Hepatocyte (in vitro differentiated cells): ENCODE results near the gene PPIH. TPM values are rescaled to one million over a fixed set of nuclear protein-coding genes. Genes with fewer than 3 reads are reported as not detected.
A peak's percentile ranks its signal among the peaks of the same experiment; 100 is the strongest.

Experiments
- DNase-seq: peaks from one replicate; pipeline ENCODE4 v3.0.0-alpha.2; 2016; ENCODE audit warnings: low spot score
- H2AFZ ChIP-seq: fragments of 200-600 bp; sonication (generic); 2 replicates; pipeline ENCODE4 v1.6.0; 2016; ENCODE audit warnings: antibody characterized with exemption, mild to moderate bottlenecking
- H3K27ac ChIP-seq: fragments of 200-600 bp; sonication (generic); 2 replicates; pipeline ENCODE4 v1.5.1; 2016; ENCODE audit warnings: mild to moderate bottlenecking
- H3K27me3 ChIP-seq: fragments of 200-600 bp; sonication (generic); 2 replicates; pipeline ENCODE4 v1.6.1; 2016
- H3K36me3 ChIP-seq: fragments of 200-600 bp; sonication (generic); replicated peaks from 2 replicates; pipeline ENCODE4 v1.5.1; 2016; ENCODE audit warnings: low read depth; ENCODE audit not compliant: insufficient read depth
- H3K4me1 ChIP-seq: fragments of 200-600 bp; sonication (generic); 2 replicates; pipeline ENCODE4 v1.5.1; 2016; ENCODE audit warnings: mild to moderate bottlenecking, moderate library complexity; ENCODE audit not compliant: insufficient read depth
- H3K4me2 ChIP-seq: fragments of 200-600 bp; sonication (generic); 2 replicates; pipeline ENCODE4 v1.6.0; 2016
- H3K4me3 ChIP-seq: fragments of 200-600 bp; sonication (generic); 2 replicates; pipeline ENCODE4 v1.5.1; 2016; ENCODE audit warnings: mild to moderate bottlenecking
- H3K79me2 ChIP-seq: fragments of 200-600 bp; sonication (generic); 2 replicates; pipeline ENCODE4 v1.6.0; 2017; ENCODE audit warnings: mild to moderate bottlenecking
- H3K9me2 ChIP-seq: fragments of 200-600 bp; sonication (generic); replicated peaks from 2 replicates; pipeline ENCODE4 v1.6.0; 2017; ENCODE audit warnings: mild to moderate bottlenecking; ENCODE audit not compliant: insufficient read depth
- H3K9me3 ChIP-seq: fragments of 200-600 bp; sonication (generic); 2 replicates; pipeline ENCODE4 v1.5.1; 2016; ENCODE audit warnings: low read depth, mild to moderate bottlenecking
- H4K20me1 ChIP-seq: fragments of 200-600 bp; sonication (generic); 2 replicates; pipeline ENCODE4 v1.6.0; 2016; ENCODE audit warnings: mild to moderate bottlenecking; ENCODE audit not compliant: insufficient read depth, poor library complexity, severe bottlenecking
- EZH2 ChIP-seq: fragments of 200-600 bp; sonication (generic); IDR thresholded peaks from 2 replicates; pipeline ENCODE4 v1.6.1; 2016; ENCODE audit warnings: antibody characterized with exemption, mild to moderate bottlenecking, borderline replicate concordance
- EZH2phosphoT487 ChIP-seq: fragments of 200-600 bp; sonication (generic); IDR thresholded peaks from one replicate; pipeline ENCODE4 v1.6.1; 2018; ENCODE audit warnings: antibody characterized with exemption, mild to moderate bottlenecking, low read depth, moderate library complexity; ENCODE audit not compliant: unreplicated experiment, severe bottlenecking
- WGBS: methylation state at CpG from one replicate; pipeline ENCODE4 v1.1.6; 2016; ENCODE audit warnings: low lambda C conversion rate; ENCODE audit errors: missing lambda C conversion rate; 5-methylcytosine and 5-hydroxymethylcytosine counted together
- polyA plus RNA-seq: library from polyadenylated mRNA; unstranded; fragments of >200 nt; fragmentation: Nextera tagmentation; extraction: Ambion mirVana; gene quantifications from 2 replicates; pipeline ENCODE4 v1.2.1, GENCODE V29; 2016
- total RNA-seq: library from RNA; depleted of rRNA; stranded (reverse); fragments of >200 nt; gene quantifications from 2 replicates; pipeline ENCODE4 v1.2.3, GENCODE V29; 2014
- TF ChIP-seq, protein P1 (sequence below): fragments of 200-600 bp; sonication (generic); IDR thresholded peaks from 2 replicates; pipeline ENCODE4 v1.5.1; 2016; ENCODE audit warnings: antibody characterized with exemption, mild to moderate bottlenecking; ENCODE audit not compliant: poor library complexity

Gene PPIH
- total and polyA plus RNA-seq, 2 experiments from 2014 or later = 26.1 to 35.6 TPM

GRCh38 chr1:42657201-42657600, 1.0 kb upstream of the PPIH start:
- H3K4me3 ChIP-seq = peak overlapping the region; percentile 3
- no peaks in the 10 kb centered on the region for H4K20me1 ChIP-seq
- no peaks in the 10 kb centered on the region for H3K36me3 ChIP-seq
- peak overlapping the region; percentile 94 for H3K4me2 ChIP-seq
- peak overlapping the region; percentile 75 for H2AFZ ChIP-seq
- peak overlapping the region; percentile 84 for H3K27ac ChIP-seq
- H3K79me2 ChIP-seq = peaks cover 28% of the 10 kb centered on the region
- TF ChIP-seq, protein P1, sequence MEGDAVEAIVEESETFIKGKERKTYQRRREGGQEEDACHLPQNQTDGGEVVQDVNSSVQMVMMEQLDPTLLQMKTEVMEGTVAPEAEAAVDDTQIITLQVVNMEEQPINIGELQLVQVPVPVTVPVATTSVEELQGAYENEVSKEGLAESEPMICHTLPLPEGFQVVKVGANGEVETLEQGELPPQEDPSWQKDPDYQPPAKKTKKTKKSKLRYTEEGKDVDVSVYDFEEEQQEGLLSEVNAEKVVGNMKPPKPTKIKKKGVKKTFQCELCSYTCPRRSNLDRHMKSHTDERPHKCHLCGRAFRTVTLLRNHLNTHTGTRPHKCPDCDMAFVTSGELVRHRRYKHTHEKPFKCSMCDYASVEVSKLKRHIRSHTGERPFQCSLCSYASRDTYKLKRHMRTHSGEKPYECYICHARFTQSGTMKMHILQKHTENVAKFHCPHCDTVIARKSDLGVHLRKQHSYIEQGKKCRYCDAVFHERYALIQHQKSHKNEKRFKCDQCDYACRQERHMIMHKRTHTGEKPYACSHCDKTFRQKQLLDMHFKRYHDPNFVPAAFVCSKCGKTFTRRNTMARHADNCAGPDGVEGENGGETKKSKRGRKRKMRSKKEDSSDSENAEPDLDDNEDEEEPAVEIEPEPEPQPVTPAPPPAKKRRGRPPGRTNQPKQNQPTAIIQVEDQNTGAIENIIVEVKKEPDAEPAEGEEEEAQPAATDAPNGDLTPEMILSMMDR = no peak
- TF ChIP-seq EZH2 (no peak), EZH2phosphoT487 (no peak)
- WGBS = 93% methylated on average over 5 of the region's 5 CpGs
- H3K4me1 ChIP-seq = peaks cover 17% of the 10 kb centered on the region
- no peak for DNase-seq
- H3K9me2 ChIP-seq = no peaks in the 10 kb centered on the region
- no peaks in the 10 kb centered on the region for H3K27me3 ChIP-seq
- no peaks in the 10 kb centered on the region for H3K9me3 ChIP-seq

DNA sequence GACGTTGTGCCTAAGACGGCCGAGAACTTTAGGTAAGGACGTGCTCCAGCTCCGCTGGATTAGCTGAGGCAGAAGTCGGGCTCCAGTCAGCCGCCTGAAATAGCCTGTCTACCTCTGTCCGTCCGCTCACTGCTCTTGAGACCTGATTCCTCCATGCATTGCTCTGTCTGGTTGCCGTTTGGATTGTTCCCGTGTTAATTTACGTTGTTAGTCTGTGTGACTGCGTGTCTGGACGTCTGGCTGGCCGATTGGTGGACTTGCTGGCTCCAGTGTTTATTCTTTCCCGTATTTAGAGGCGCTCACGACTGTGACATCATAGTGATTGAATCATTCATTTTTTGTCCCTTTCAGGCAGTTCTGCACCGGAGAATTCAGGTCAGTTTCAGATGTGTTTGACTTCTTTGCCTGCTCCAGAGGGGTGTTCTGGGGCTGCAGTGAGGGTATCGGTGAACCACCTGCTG, 684 bp downstream of the PPIH start:
- peak; percentile 22 for DNase-seq
- no peaks in the 10 kb centered on the region for H3K9me3 ChIP-seq
- peak overlapping the region; percentile 84 for H3K27ac ChIP-seq
- peak overlapping the region; percentile 79 for H2AFZ ChIP-seq
- TF ChIP-seq EZH2phosphoT487 (no peak), EZH2 (no peak)
- TF ChIP-seq, protein P1 = no peak
- peaks cover 28% of the 10 kb centered on the region for H3K79me2 ChIP-seq
- no peaks in the 10 kb centered on the region for H3K27me3 ChIP-seq
- H4K20me1 ChIP-seq = no peaks in the 10 kb centered on the region
- peak overlapping the region; percentile 95 for H3K4me3 ChIP-seq
- H3K4me2 ChIP-seq = peak overlapping the region; percentile 94
- peaks cover 17% of the 10 kb centered on the region for H3K4me1 ChIP-seq
- 7% methylated on average over 20 of the region's 20 CpGs for WGBS
- no peaks in the 10 kb centered on the region for H3K9me2 ChIP-seq
- no peaks in the 10 kb centered on the region for H3K36me3 ChIP-seq

DNA sequence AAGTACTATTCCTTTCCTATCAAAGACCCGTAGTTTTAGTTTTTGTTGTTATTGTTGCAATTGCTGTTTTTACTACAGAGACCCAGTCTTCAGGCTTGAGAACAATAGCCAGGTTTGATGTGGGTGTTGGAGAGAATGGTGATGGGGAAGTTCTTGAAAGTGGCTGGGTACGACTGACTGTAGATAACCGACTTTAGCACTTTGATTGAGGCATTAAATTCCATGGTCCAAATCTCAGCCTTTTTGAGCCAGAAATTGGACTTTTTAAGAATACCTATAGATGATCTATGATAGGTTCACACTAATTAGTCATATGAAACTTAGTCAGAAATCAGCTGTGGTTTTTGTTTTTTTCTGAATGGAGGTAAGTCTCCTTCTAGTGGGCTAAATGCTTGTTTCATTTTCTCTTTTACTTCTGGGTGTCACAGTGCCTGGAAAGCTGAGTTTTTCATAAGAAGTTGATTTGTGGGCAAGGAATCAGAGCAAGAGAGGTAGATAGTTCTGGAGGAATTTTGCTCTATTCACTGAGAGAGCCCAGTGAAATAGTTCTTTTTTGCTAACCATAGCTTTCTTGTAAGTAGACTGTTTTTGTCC, 2.8 kb downstream of the PPIH start:
- Histone ChIP-seq H4K20me1 (no peaks in the 10 kb centered on the region), H3K79me2 (peaks cover 28% of the 10 kb centered on the region), H3K9me3 (no peaks in the 10 kb centered on the region), H3K4me2 (no peak overlapping the region), H3K27me3 (no peaks in the 10 kb centered on the region), H3K4me3 (no peak overlapping the region), H3K27ac (no peak overlapping the region), H3K4me1 (peaks cover 17% of the 10 kb centered on the region), H3K36me3 (no peaks in the 10 kb centered on the region), H3K9me2 (no peaks in the 10 kb centered on the region), H2AFZ (no peak overlapping the region)
- 93% methylated on average over 3 of the region's 3 CpGs for WGBS
- DNase-seq = no peak
- TF ChIP-seq EZH2phosphoT487 (no peak), EZH2 (no peak)
- TF ChIP-seq, protein P1 = no peak
